Measurements from ENCODE around the gene NTN4.

Gene NTN4

GRCh38 chr12:95633049-95633731 is 157.4 kb downstream of the NTN4 start:
- no peak overlapping the region for H3K27ac ChIP-seq (ENCODE audit: low read depth, low read length, poor library complexity, severe bottlenecking)
- no peaks in the 10 kb centered on the region for H3K79me2 ChIP-seq (ENCODE audit: insufficient read depth, low read length)
- H2AFZ ChIP-seq (ENCODE audit: low read length) = no peak overlapping the region
- no peaks in the 10 kb centered on the region for H3F3A ChIP-seq (ENCODE audit: insufficient read depth, low read length)
- no peaks in the 10 kb centered on the region for H4K20me1 ChIP-seq (ENCODE audit: insufficient read depth, low read length)
- H3K4me2 ChIP-seq (ENCODE audit: low read length) = no peak overlapping the region
- no peaks in the 10 kb centered on the region for H3K36me3 ChIP-seq (ENCODE audit: insufficient read depth, low read length)
- H3K9ac ChIP-seq (ENCODE audit: low read length) = no peak overlapping the region
- no peaks in the 10 kb centered on the region for H3K9me3 ChIP-seq (ENCODE audit: low read length)
- H3K9me2 ChIP-seq (ENCODE audit: low read depth, low read length) = no peaks in the 10 kb centered on the region
- TF ChIP-seq CTCF (IDR thresholded peaks at IDR 0.05; ENCODE audit: low read length) (no peak), EZH2 (IDR thresholded peaks at IDR 0.05; ENCODE audit: borderline replicate concordance, low read length) (no peak)
- H3K27me3 ChIP-seq (ENCODE audit: insufficient read depth, low read length) = no peaks in the 10 kb centered on the region
- H3K4me1 ChIP-seq (ENCODE audit: insufficient read depth, low read length, severe bottlenecking) = no peaks in the 10 kb centered on the region
- H3K4me3 ChIP-seq (ENCODE audit: low read depth, low read length, poor library complexity, severe bottlenecking) = no peak overlapping the region

- no peaks in the 10 kb centered on the region for H3K27me3 ChIP-seq (ENCODE audit: insufficient read depth, low read length)
- no peak overlapping the region for H3K27ac ChIP-seq (ENCODE audit: low read depth, low read length, poor library complexity, severe bottlenecking)
- no peaks in the 10 kb centered on the region for H4K20me1 ChIP-seq (ENCODE audit: insufficient read depth, low read length)
- no peaks in the 10 kb centered on the region for H3K9me3 ChIP-seq (ENCODE audit: low read length)
- H3K79me2 ChIP-seq (ENCODE audit: insufficient read depth, low read length) = no peaks in the 10 kb centered on the region
- no peaks in the 10 kb centered on the region for H3K36me3 ChIP-seq (ENCODE audit: insufficient read depth, low read length)
- no peak overlapping the region for H3K4me2 ChIP-seq (ENCODE audit: low read length)
- H3K9me2 ChIP-seq (ENCODE audit: low read depth, low read length) = no peaks in the 10 kb centered on the region
- H2AFZ ChIP-seq (ENCODE audit: low read length) = no peak overlapping the region
- no peak overlapping the region for H3K9ac ChIP-seq (ENCODE audit: low read length)
- no peaks in the 10 kb centered on the region for H3K4me1 ChIP-seq (ENCODE audit: insufficient read depth, low read length, severe bottlenecking)
- TF ChIP-seq CTCF (IDR thresholded peaks at IDR 0.05; ENCODE audit: low read length) (no peak), EZH2 (IDR thresholded peaks at IDR 0.05; ENCODE audit: borderline replicate concordance, low read length) (no peak)
- H3F3A ChIP-seq (ENCODE audit: insufficient read depth, low read length) = no peaks in the 10 kb centered on the region
- H3K4me3 ChIP-seq (ENCODE audit: low read depth, low read length, poor library complexity, severe bottlenecking) = no peak overlapping the region
Observed at GRCh38 chr12:95630496-95630895, 160.1 kb downstream of the NTN4 start.

- no peaks in the 10 kb centered on the region for H3K4me1 ChIP-seq (ENCODE audit: insufficient read depth, low read length, severe bottlenecking)
- no peak overlapping the region for H3K27ac ChIP-seq (ENCODE audit: low read depth, low read length, poor library complexity, severe bottlenecking)
- H3K9ac ChIP-seq (ENCODE audit: low read length) = no peak overlapping the region
- H3K4me3 ChIP-seq (ENCODE audit: low read depth, low read length, poor library complexity, severe bottlenecking) = no peak overlapping the region
- H4K20me1 ChIP-seq (ENCODE audit: insufficient read depth, low read length) = no peaks in the 10 kb centered on the region
- no peaks in the 10 kb centered on the region for H3K27me3 ChIP-seq (ENCODE audit: insufficient read depth, low read length)
- no peaks in the 10 kb centered on the region for H3F3A ChIP-seq (ENCODE audit: insufficient read depth, low read length)
- H3K9me3 ChIP-seq (ENCODE audit: low read length) = no peaks in the 10 kb centered on the region
- H3K4me2 ChIP-seq (ENCODE audit: low read length) = no peak overlapping the region
- TF ChIP-seq EZH2 (IDR thresholded peaks at IDR 0.05; ENCODE audit: borderline replicate concordance, low read length) = no peak
- no peak for TF ChIP-seq CTCF (IDR thresholded peaks at IDR 0.05; ENCODE audit: low read length)
- no peaks in the 10 kb centered on the region for H3K36me3 ChIP-seq (ENCODE audit: insufficient read depth, low read length)
- H2AFZ ChIP-seq (ENCODE audit: low read length) = no peak overlapping the region
- no peaks in the 10 kb centered on the region for H3K9me2 ChIP-seq (ENCODE audit: low read depth, low read length)
- H3K79me2 ChIP-seq (ENCODE audit: insufficient read depth, low read length) = no peaks in the 10 kb centered on the region
Observed at GRCh38 chr12:95629392-95629791, 161.2 kb downstream of the NTN4 start.

Measured in OCI-LY1 (cell line).